SK-N-SH treated with all-trans-retinoic acid at 6 μM for 48 hours (cell line): Measurements from ENCODE around the gene STAC3.

Source experiments
- ATAC-seq: fragments of 200-7000 bp; cut with Tn5 transposase; 3 replicates; pipeline ENCODE4 v1.9.1; 2020; ENCODE audit warnings: mild to moderate bottlenecking, moderate library complexity
- ARNTL ChIP-seq: fragments of 450-650 bp; formaldehyde crosslinking; IDR thresholded peaks from 2 replicates; pipeline ENCODE4 v1.5.0; 2020; ENCODE audit warnings: low read depth, mild to moderate bottlenecking, moderate library complexity, borderline replicate concordance
- BACH2 ChIP-seq: fragments of 250-450 bp; sonication (Bioruptor Pico); IDR thresholded peaks from 2 replicates; pipeline ENCODE4 v1.9.0; 2021; ENCODE audit warnings: mild to moderate bottlenecking, borderline replicate concordance
- CSDC2 ChIP-seq: fragments of 250-450 bp; sonication (Bioruptor Pico); IDR thresholded peaks from 2 replicates; pipeline ENCODE4 v1.5.0; 2020; ENCODE audit warnings: mild to moderate bottlenecking, moderate library complexity
- ESRRG ChIP-seq: fragments of 250-450 bp; sonication (Bioruptor Pico); IDR thresholded peaks from 2 replicates; pipeline ENCODE4 v1.6.1; 2021; ENCODE audit warnings: mild to moderate bottlenecking
- GLIS3 ChIP-seq: fragments of 250-450 bp; sonication (Bioruptor Pico); IDR thresholded peaks from 2 replicates; pipeline ENCODE4 v1.5.0; 2020; ENCODE audit warnings: mild to moderate bottlenecking, moderate library complexity
- ISL1 ChIP-seq: fragments of 250-450 bp; sonication (Bioruptor Pico); IDR thresholded peaks from 2 replicates; pipeline ENCODE4 v2.1.2; 2022; ENCODE audit warnings: mild to moderate bottlenecking, moderate library complexity
- OSR1 ChIP-seq: fragments of 250-450 bp; sonication (Bioruptor Pico); IDR thresholded peaks from 2 replicates; pipeline ENCODE4 v1.8.0; 2022; ENCODE audit warnings: moderate library complexity, mild to moderate bottlenecking, inconsistent platforms
- PPARA ChIP-seq: fragments of 250-450 bp; sonication (Bioruptor Pico); IDR thresholded peaks from 2 replicates; pipeline ENCODE4 v1.5.0; 2020; ENCODE audit warnings: mild to moderate bottlenecking, borderline replicate concordance
- RARB ChIP-seq: fragments of 250-450 bp; sonication (Bioruptor Pico); IDR thresholded peaks from 2 replicates; pipeline ENCODE4 v1.8.0; 2021; ENCODE audit warnings: mild to moderate bottlenecking, moderate library complexity
- SNAI2 ChIP-seq: fragments of 250-450 bp; sonication (Bioruptor Pico); IDR thresholded peaks from 2 replicates; pipeline ENCODE4 v1.5.0; 2020; ENCODE audit warnings: mild to moderate bottlenecking, moderate library complexity
- TCF4 ChIP-seq: fragments of 250-450 bp; sonication (Bioruptor Pico); IDR thresholded peaks from 2 replicates; pipeline ENCODE4 v1.8.0; 2021; ENCODE audit warnings: mild to moderate bottlenecking, moderate library complexity, borderline replicate concordance
- TOX ChIP-seq: fragments of 250-450 bp; sonication (Bioruptor Pico); IDR thresholded peaks from 2 replicates; pipeline ENCODE4 v1.8.0; 2021; ENCODE audit warnings: mild to moderate bottlenecking, moderate library complexity, borderline replicate concordance
- ZC3H10 ChIP-seq: fragments of 250-450 bp; sonication (Bioruptor Pico); IDR thresholded peaks from 2 replicates; pipeline ENCODE4 v1.5.1; 2021; ENCODE audit warnings: mild to moderate bottlenecking, moderate library complexity
- ZFP3 ChIP-seq: fragments of 250-450 bp; sonication (Bioruptor Pico); IDR thresholded peaks from 2 replicates; pipeline ENCODE4 v1.5.0; 2020; ENCODE audit warnings: mild to moderate bottlenecking, moderate library complexity
- ZFP30 ChIP-seq: fragments of 450-650 bp; formaldehyde crosslinking; IDR thresholded peaks from 2 replicates; pipeline ENCODE4 v1.5.0; 2022; ENCODE audit warnings: mild to moderate bottlenecking, moderate library complexity
- ZNF565 ChIP-seq: fragments of 450-650 bp; formaldehyde crosslinking; conservative IDR thresholded peaks from 2 replicates; pipeline ENCODE4 v1.5.0; 2020; ENCODE audit warnings: low read depth, mild to moderate bottlenecking, moderate library complexity
- ZNF8 ChIP-seq: fragments of 450-650 bp; formaldehyde crosslinking; IDR thresholded peaks from 2 replicates; pipeline ENCODE4 v1.5.0; 2020; ENCODE audit warnings: mild to moderate bottlenecking, moderate library complexity
- TF ChIP-seq, protein P1 (sequence below): fragments of 250-450 bp; sonication (Bioruptor Pico); IDR thresholded peaks from 2 replicates; pipeline ENCODE4 v1.8.0; 2020; ENCODE audit warnings: mild to moderate bottlenecking, moderate library complexity, borderline replicate concordance
- TF ChIP-seq, protein P2 (sequence below): fragments of 250-450 bp; sonication (Bioruptor Pico); IDR thresholded peaks from 2 replicates; pipeline ENCODE4 v1.5.1; 2021; ENCODE audit warnings: mild to moderate bottlenecking, moderate library complexity
- TF ChIP-seq, protein P3 (sequence below): fragments of 250-450 bp; sonication (Bioruptor Pico); IDR thresholded peaks from 2 replicates; pipeline ENCODE4 v1.5.1; 2020; ENCODE audit warnings: low read depth, mild to moderate bottlenecking, moderate library complexity
- TF ChIP-seq, protein P4 (sequence below): fragments of 250-450 bp; sonication (Bioruptor Pico); IDR thresholded peaks from 2 replicates; pipeline ENCODE4 v1.8.0; 2021; ENCODE audit warnings: low read depth, mild to moderate bottlenecking, moderate library complexity, borderline replicate concordance
- TF ChIP-seq, protein P5 (sequence below): fragments of 250-450 bp; sonication (Bioruptor Pico); IDR thresholded peaks from 2 replicates; pipeline ENCODE4 v1.5.0; 2020; ENCODE audit warnings: mild to moderate bottlenecking, moderate library complexity

Gene STAC3

DNA sequence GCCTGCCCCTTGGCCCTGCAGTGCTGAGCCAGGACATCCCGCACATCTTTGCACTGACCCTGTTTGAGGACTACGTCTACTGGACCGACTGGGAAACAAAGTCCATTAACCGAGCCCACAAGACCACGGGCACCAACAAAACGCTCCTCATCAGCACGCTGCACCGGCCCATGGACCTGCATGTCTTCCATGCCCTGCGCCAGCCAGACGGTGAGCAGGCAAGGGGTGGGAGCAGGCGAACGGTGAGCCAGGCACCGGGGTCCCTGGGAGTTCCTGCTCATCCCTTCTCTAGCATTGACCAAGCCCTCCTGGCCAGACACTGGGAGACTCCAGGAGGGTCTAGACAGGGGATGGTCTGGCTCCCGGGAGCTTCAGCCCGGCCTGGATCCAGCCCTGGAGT lies 51.8 kb downstream of the STAC3 start (continued):
- TF ChIP-seq, protein P1, sequence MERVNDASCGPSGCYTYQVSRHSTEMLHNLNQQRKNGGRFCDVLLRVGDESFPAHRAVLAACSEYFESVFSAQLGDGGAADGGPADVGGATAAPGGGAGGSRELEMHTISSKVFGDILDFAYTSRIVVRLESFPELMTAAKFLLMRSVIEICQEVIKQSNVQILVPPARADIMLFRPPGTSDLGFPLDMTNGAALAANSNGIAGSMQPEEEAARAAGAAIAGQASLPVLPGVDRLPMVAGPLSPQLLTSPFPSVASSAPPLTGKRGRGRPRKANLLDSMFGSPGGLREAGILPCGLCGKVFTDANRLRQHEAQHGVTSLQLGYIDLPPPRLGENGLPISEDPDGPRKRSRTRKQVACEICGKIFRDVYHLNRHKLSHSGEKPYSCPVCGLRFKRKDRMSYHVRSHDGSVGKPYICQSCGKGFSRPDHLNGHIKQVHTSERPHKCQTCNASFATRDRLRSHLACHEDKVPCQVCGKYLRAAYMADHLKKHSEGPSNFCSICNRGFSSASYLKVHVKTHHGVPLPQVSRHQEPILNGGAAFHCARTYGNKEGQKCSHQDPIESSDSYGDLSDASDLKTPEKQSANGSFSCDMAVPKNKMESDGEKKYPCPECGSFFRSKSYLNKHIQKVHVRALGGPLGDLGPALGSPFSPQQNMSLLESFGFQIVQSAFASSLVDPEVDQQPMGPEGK (CRISPR knock-in tag) = no peak

DNA sequence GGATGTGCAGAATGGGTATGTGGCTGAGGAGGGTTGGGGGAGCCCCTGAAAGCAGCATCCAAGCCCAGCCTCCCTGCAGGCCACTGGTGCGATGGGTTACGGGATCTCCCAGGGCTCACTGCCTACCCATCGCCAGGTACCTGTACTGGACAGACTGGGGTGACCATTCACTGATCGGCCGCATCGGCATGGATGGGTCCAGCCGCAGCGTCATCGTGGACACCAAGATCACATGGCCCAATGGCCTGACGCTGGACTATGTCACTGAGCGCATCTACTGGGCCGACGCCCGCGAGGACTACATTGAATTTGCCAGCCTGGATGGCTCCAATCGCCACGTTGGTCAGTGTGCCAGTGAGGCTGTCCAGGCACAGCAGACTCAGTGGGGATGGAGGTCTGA lies 52.7 kb downstream of the STAC3 start:
- ATAC-seq = no peak
- TF ChIP-seq ZNF565 (no peak), OSR1 (CRISPR knock-in tag) (no peak), GLIS3 (CRISPR knock-in tag) (no peak), TOX (no peak), ZC3H10 (no peak), SNAI2 (CRISPR knock-in tag) (no peak), CSDC2 (CRISPR knock-in tag) (no peak), ZFP30 (CRISPR knock-in tag) (no peak), ARNTL (CRISPR knock-in tag) (no peak), BACH2 (no peak)
- TF ChIP-seq, protein P1 (CRISPR knock-in tag) = no peak
- TF ChIP-seq, protein P2, sequence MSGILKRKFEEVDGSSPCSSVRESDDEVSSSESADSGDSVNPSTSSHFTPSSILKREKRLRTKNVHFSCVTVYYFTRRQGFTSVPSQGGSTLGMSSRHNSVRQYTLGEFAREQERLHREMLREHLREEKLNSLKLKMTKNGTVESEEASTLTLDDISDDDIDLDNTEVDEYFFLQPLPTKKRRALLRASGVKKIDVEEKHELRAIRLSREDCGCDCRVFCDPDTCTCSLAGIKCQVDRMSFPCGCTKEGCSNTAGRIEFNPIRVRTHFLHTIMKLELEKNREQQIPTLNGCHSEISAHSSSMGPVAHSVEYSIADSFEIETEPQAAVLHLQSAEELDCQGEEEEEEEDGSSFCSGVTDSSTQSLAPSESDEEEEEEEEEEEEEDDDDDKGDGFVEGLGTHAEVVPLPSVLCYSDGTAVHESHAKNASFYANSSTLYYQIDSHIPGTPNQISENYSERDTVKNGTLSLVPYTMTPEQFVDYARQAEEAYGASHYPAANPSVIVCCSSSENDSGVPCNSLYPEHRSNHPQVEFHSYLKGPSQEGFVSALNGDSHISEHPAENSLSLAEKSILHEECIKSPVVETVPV = no peak
- TF ChIP-seq, protein P3, sequence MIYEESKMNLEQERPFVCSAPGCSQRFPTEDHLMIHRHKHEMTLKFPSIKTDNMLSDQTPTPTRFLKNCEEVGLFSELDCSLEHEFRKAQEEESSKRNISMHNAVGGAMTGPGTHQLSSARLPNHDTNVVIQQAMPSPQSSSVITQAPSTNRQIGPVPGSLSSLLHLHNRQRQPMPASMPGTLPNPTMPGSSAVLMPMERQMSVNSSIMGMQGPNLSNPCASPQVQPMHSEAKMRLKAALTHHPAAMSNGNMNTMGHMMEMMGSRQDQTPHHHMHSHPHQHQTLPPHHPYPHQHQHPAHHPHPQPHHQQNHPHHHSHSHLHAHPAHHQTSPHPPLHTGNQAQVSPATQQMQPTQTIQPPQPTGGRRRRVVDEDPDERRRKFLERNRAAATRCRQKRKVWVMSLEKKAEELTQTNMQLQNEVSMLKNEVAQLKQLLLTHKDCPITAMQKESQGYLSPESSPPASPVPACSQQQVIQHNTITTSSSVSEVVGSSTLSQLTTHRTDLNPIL (CRISPR knock-in tag) = no peak
- TF ChIP-seq, protein P4, sequence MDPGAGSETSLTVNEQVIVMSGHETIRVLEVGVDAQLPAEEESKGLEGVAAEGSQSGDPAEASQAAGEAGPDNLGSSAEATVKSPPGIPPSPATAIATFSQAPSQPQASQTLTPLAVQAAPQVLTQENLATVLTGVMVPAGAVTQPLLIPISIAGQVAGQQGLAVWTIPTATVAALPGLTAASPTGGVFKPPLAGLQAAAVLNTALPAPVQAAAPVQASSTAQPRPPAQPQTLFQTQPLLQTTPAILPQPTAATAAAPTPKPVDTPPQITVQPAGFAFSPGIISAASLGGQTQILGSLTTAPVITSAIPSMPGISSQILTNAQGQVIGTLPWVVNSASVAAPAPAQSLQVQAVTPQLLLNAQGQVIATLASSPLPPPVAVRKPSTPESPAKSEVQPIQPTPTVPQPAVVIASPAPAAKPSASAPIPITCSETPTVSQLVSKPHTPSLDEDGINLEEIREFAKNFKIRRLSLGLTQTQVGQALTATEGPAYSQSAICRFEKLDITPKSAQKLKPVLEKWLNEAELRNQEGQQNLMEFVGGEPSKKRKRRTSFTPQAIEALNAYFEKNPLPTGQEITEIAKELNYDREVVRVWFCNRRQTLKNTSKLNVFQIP (CRISPR knock-in tag) = no peak
- TF ChIP-seq, protein P5, sequence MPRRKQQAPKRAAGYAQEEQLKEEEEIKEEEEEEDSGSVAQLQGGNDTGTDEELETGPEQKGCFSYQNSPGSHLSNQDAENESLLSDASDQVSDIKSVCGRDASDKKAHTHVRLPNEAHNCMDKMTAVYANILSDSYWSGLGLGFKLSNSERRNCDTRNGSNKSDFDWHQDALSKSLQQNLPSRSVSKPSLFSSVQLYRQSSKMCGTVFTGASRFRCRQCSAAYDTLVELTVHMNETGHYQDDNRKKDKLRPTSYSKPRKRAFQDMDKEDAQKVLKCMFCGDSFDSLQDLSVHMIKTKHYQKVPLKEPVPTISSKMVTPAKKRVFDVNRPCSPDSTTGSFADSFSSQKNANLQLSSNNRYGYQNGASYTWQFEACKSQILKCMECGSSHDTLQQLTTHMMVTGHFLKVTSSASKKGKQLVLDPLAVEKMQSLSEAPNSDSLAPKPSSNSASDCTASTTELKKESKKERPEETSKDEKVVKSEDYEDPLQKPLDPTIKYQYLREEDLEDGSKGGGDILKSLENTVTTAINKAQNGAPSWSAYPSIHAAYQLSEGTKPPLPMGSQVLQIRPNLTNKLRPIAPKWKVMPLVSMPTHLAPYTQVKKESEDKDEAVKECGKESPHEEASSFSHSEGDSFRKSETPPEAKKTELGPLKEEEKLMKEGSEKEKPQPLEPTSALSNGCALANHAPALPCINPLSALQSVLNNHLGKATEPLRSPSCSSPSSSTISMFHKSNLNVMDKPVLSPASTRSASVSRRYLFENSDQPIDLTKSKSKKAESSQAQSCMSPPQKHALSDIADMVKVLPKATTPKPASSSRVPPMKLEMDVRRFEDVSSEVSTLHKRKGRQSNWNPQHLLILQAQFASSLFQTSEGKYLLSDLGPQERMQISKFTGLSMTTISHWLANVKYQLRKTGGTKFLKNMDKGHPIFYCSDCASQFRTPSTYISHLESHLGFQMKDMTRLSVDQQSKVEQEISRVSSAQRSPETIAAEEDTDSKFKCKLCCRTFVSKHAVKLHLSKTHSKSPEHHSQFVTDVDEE (CRISPR knock-in tag) = no peak

DNA sequence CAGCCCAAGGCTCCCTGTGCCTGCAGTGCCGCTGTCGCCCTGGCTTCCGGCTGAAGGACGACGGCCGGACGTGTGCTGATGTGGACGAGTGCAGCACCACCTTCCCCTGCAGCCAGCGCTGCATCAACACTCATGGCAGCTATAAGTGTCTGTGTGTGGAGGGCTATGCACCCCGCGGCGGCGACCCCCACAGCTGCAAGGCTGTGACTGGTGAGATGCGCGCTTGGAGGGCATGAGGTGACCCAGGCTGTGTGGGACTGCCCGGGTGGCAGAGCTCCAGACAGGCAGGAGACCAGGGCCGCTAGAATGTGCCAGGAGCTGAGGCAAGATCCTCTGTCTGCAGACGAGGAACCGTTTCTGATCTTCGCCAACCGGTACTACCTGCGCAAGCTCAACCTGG lies 54.0 kb downstream of the STAC3 start:
- no peak for ATAC-seq
- TF ChIP-seq ZC3H10 = no peak
- no peak for TF ChIP-seq OSR1 (CRISPR knock-in tag)
- TF ChIP-seq ISL1 (CRISPR knock-in tag) = no peak
- TF ChIP-seq TOX = no peak
- TF ChIP-seq ZFP3 = no peak
- no peak for TF ChIP-seq TCF4 (CRISPR knock-in tag)
- no peak for TF ChIP-seq ESRRG (CRISPR knock-in tag)
- no peak for TF ChIP-seq PPARA (CRISPR knock-in tag)
- no peak for TF ChIP-seq RARB (CRISPR knock-in tag)
- TF ChIP-seq ZNF8 (CRISPR knock-in tag) = no peak
- TF ChIP-seq, protein P1 (CRISPR knock-in tag) = no peak
- TF ChIP-seq, all 23 proteins: peak for 0
